Bronchial epithelial cell (primary cell): ENCODE results near the gene GPATCH11. TPM values are rescaled to one million over a fixed set of nuclear protein-coding genes. Genes with fewer than 3 reads are reported as not detected.

Experiments
- DNase-seq: peaks from one replicate; pipeline ENCODE4 v3.0.0-alpha.2; 2010; ENCODE audit warnings: low read depth
- FAIRE-seq: peaks from 2 replicates; lab custom pipeline; 2011; peaks lifted over from hg19 to GRCh38; lab: Jason Lieb, UNC
- H3K27me3 ChIP-seq: 2 replicates; pipeline ENCODE4 v1.5.1; 2011; ENCODE audit warnings: low read length; ENCODE audit not compliant: control insufficient read depth, insufficient read depth
- H3K36me3 ChIP-seq: 2 replicates; pipeline ENCODE4 v1.5.1; 2011; ENCODE audit warnings: low read length; ENCODE audit not compliant: control insufficient read depth, insufficient read depth
- H3K4me3 ChIP-seq: 2 replicates; pipeline ENCODE4 v1.5.1; 2011; ENCODE audit warnings: mild to moderate bottlenecking, low read depth, low read length, control low read depth
- total RNA-seq: library from RNA; depleted of rRNA; stranded (reverse); fragments of >200 nt; gene quantifications from 2 replicates; pipeline ENCODE4 v1.2.1, GENCODE V29; 2014
- TF ChIP-seq, protein P1 (sequence below): IDR thresholded peaks from 2 replicates; pipeline ENCODE4 v1.5.1; 2011; ENCODE audit warnings: mild to moderate bottlenecking, moderate library complexity, low read length, control low read depth, inconsistent platforms; ENCODE audit not compliant: insufficient read depth, severe bottlenecking

Gene GPATCH11
- total RNA-seq, 1 donor from 2014 or later: 3.7 TPM

GRCh38 chr2:37098416-37099118 lies 14.2 kb downstream of the GPATCH11 start:
- no peaks in the 10 kb centered on the region for H3K27me3 ChIP-seq
- DNase-seq (no peak), FAIRE-seq (no peak)
- H3K36me3 ChIP-seq: peaks cover 1% of the 10 kb centered on the region
- TF ChIP-seq, protein P1, sequence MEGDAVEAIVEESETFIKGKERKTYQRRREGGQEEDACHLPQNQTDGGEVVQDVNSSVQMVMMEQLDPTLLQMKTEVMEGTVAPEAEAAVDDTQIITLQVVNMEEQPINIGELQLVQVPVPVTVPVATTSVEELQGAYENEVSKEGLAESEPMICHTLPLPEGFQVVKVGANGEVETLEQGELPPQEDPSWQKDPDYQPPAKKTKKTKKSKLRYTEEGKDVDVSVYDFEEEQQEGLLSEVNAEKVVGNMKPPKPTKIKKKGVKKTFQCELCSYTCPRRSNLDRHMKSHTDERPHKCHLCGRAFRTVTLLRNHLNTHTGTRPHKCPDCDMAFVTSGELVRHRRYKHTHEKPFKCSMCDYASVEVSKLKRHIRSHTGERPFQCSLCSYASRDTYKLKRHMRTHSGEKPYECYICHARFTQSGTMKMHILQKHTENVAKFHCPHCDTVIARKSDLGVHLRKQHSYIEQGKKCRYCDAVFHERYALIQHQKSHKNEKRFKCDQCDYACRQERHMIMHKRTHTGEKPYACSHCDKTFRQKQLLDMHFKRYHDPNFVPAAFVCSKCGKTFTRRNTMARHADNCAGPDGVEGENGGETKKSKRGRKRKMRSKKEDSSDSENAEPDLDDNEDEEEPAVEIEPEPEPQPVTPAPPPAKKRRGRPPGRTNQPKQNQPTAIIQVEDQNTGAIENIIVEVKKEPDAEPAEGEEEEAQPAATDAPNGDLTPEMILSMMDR: no peak
- H3K4me3 ChIP-seq: no peak overlapping the region

GRCh38 chr2:37100054-37100453 lies 15.7 kb downstream of the GPATCH11 start:
- H3K36me3 ChIP-seq: peaks cover 1% of the 10 kb centered on the region
- DNase-seq: no peak
- H3K27me3 ChIP-seq: no peaks in the 10 kb centered on the region
- no peak for FAIRE-seq
- H3K4me3 ChIP-seq: no peak overlapping the region
- TF ChIP-seq, protein P1: no peak

DNA sequence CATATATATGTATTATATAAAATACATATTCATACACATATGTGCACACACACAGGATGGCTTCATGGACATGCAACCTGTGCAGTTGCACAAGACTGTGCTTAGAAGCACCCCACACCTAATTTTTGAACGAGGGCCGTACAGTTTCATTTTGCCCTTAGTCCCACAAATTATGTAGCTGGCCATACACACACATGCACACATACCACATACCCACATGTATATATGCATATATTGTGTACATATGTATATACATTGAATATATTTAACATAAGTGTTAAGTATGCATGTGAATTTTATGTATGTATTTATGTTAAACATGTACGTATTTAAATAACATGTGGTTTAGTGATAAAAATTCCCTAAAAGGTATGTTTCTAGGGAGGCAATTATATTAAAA lies 18.3 kb downstream of the GPATCH11 start:
- FAIRE-seq: no peak

GRCh38 chr2:37104178-37104577 lies 19.9 kb downstream of the GPATCH11 start:
- DNase-seq: no peak
- H3K27me3 ChIP-seq: no peaks in the 10 kb centered on the region
- TF ChIP-seq, protein P1: no peak
- FAIRE-seq: no peak
- peaks cover 1% of the 10 kb centered on the region for H3K36me3 ChIP-seq
- H3K4me3 ChIP-seq: no peak overlapping the region

More for the DNA sequence above, 18.3 kb downstream of the GPATCH11 start:
- no peak for DNase-seq
- Histone ChIP-seq H3K27me3 (no peaks in the 10 kb centered on the region), H3K36me3 (peaks cover under 1% of the 10 kb centered on the region), H3K4me3 (no peak overlapping the region)
- TF ChIP-seq, protein P1: no peak

DNA sequence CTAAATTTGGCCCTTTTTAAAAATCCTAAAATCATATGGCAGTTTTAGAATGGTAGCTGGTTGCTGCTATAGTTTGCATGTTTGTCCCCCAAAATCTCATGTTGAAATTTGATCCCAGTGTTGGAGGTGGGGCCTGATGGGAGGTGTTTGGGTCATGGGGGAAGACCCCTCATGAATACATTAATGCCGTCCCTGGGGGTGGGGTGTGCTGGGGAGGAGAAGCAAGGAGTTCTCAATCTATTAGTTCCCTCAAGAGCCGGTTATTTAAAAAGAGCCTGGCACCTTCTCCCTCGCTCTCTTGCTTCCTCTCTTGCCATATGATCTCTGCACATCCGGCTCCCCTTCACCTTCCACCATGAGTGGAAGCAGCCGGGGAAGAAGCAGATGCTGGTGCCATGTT lies 20.8 kb downstream of the GPATCH11 start:
- Histone ChIP-seq H3K36me3 (peaks cover 1% of the 10 kb centered on the region), H3K27me3 (no peaks in the 10 kb centered on the region), H3K4me3 (no peak overlapping the region)
- FAIRE-seq (no peak), DNase-seq (no peak)
- TF ChIP-seq, protein P1: no peak

DNA sequence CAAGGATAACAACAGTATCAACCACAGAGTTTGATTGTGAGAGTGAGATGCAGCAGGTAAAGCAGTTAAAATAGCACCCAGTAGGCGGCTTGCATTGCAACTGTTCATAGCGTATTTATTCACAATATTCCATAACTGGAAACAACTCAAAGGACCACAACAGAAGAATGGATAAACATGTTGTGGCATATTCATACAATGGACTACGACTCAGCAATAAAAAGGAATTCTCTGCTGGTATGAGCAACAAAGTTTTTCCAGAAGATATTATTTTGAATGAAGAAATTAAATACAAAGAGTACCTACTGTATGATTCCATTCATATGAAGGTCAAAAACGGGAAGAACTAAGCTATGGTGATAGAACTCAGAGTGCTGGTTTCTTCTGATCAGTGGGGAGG lies 25.2 kb downstream of the GPATCH11 start:
- Histone ChIP-seq H3K36me3 (peaks cover 1% of the 10 kb centered on the region), H3K4me3 (no peak overlapping the region), H3K27me3 (no peaks in the 10 kb centered on the region)
- TF ChIP-seq, protein P1: no peak
- DNase-seq (peak; percentile 36), FAIRE-seq (no peak)
